ENCODE data around the gene SGCA. TPM values are rescaled to one million over a fixed set of nuclear protein-coding genes. Genes with fewer than 3 reads are reported as not detected.

Gene SGCA
- total and polyA plus RNA-seq, 4 donors = 0.31 to 1.3 (median 1.2) TPM; not detected in 1

- TF ChIP-seq ZBTB33 (IDR thresholded peaks at IDR 0.05) = no peak
- TF ChIP-seq SP1 (IDR thresholded peaks at IDR 0.05) = no peak
Measured at GRCh38 chr17:50183421-50183994, 17.7 kb downstream of the SGCA start (continued).

- Histone ChIP-seq H3K27ac (ENCODE audit: low read depth in 1 of 2, low read length in 2 of 2) (no peak overlapping the region), H3K36me3 (ENCODE audit: control insufficient read depth in 4 of 4, insufficient read depth in 3 of 4, low read depth in 1 of 4, low read length in 3 of 4) (no peaks in the 10 kb centered on the region), H3K4me3 (ENCODE audit: low read depth in 1 of 3, low read length in 3 of 3) (no peak overlapping the region), H3K9me3 (ENCODE audit: control insufficient read depth in 4 of 4, low read length in 3 of 4) (no peaks in the 10 kb centered on the region), H3K27me3 (ENCODE audit: control insufficient read depth in 4 of 4, insufficient read depth in 4 of 4, low read length in 3 of 4) (no peaks in the 10 kb centered on the region), H3K9ac (ENCODE audit: low read depth in 1 of 2, low read length in 2 of 2) (no peak overlapping the region), H3K4me1 (ENCODE audit: control insufficient read depth in 4 of 4, insufficient read depth in 4 of 4, low read length in 3 of 4) (no peaks in the 10 kb centered on the region)
- no peak for DNase-seq (ENCODE audit: low spot score)
- TF ChIP-seq REST (IDR thresholded peaks at IDR 0.05) (no peak), FOXA1 (IDR thresholded peaks at IDR 0.05) (no peak), HNF4A (conservative IDR thresholded peaks at IDR 0.05) (no peak), JUND (IDR thresholded peaks at IDR 0.05) (no peak), NR2F2 (IDR thresholded peaks at IDR 0.05) (no peak), RAD21 (IDR thresholded peaks at IDR 0.05) (no peak), EGR1 (IDR thresholded peaks at IDR 0.05; ENCODE audit: low read depth in 2 of 2) (no peak), SP1 (IDR thresholded peaks at IDR 0.05) (no peak), GABPA (IDR thresholded peaks at IDR 0.05 in 1 of 2, conservative IDR thresholded peaks at IDR 0.05 in 1 of 2) (no peak), ZBTB33 (IDR thresholded peaks at IDR 0.05) (no peak), TAF1 (conservative IDR thresholded peaks at IDR 0.05) (no peak), RXRA (IDR thresholded peaks at IDR 0.05) (no peak), MAX (IDR thresholded peaks at IDR 0.05) (no peak), FOXA2 (IDR thresholded peaks at IDR 0.05) (no peak), CTCF (IDR thresholded peaks at IDR 0.05; ENCODE audit: low read depth, low read length, missing input control) (no peak), YY1 (IDR thresholded peaks at IDR 0.05) (no peak)
- TF ChIP-seq, protein P1, sequence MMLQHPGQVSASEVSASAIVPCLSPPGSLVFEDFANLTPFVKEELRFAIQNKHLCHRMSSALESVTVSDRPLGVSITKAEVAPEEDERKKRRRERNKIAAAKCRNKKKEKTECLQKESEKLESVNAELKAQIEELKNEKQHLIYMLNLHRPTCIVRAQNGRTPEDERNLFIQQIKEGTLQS (IDR thresholded peaks at IDR 0.05) = no peak
- WGBS = 41% methylated on average over 8 of the region's 8 CpGs
Measured at GRCh38 chr17:50184064-50184463, 18.3 kb downstream of the SGCA start.

Measured in liver (tissue), 9 donors.